ENCODE data around the gene NPAS3.

Gene NPAS3

GRCh38 chr14:33393895-33394368 lies 455.3 kb downstream of the NPAS3 start:
- Histone ChIP-seq H3K36me3 (ENCODE audit: insufficient read depth, low read length) (no peaks in the 10 kb centered on the region), H3K27ac (no peak overlapping the region), H3K4me3 (no peak overlapping the region), H3K9me3 (ENCODE audit: low read depth, low read length) (no peaks in the 10 kb centered on the region), H3K9ac (ENCODE audit: insufficient read length) (no peak overlapping the region)
- DNase-seq (ENCODE audit: low read depth, low spot score): no peak
- TF ChIP-seq POLR2AphosphoS5 (IDR thresholded peaks at IDR 0.05; ENCODE audit: borderline replicate concordance, low read depth, low read length): no peak
- TF ChIP-seq FOXP2 (optimal IDR thresholded peaks at IDR 0.05; ENCODE audit: control extremely low read depth, extremely low read length, insufficient read depth): no peak
- no peak for TF ChIP-seq EZH2 (IDR thresholded peaks at IDR 0.05)

GRCh38 chr14:33401311-33401710 lies 462.6 kb downstream of the NPAS3 start:
- Histone ChIP-seq H3K9me3 (ENCODE audit: low read depth, low read length) (no peaks in the 10 kb centered on the region), H3K36me3 (ENCODE audit: insufficient read depth, low read length) (no peaks in the 10 kb centered on the region), H3K27ac (no peak overlapping the region), H3K4me3 (no peak overlapping the region), H3K9ac (ENCODE audit: insufficient read length) (no peak overlapping the region)
- DNase-seq (ENCODE audit: low read depth, low spot score): no peak
- TF ChIP-seq POLR2AphosphoS5 (IDR thresholded peaks at IDR 0.05; ENCODE audit: borderline replicate concordance, low read depth, low read length) (no peak), FOXP2 (optimal IDR thresholded peaks at IDR 0.05; ENCODE audit: control extremely low read depth, extremely low read length, insufficient read depth) (no peak), EZH2 (IDR thresholded peaks at IDR 0.05) (no peak)

DNA sequence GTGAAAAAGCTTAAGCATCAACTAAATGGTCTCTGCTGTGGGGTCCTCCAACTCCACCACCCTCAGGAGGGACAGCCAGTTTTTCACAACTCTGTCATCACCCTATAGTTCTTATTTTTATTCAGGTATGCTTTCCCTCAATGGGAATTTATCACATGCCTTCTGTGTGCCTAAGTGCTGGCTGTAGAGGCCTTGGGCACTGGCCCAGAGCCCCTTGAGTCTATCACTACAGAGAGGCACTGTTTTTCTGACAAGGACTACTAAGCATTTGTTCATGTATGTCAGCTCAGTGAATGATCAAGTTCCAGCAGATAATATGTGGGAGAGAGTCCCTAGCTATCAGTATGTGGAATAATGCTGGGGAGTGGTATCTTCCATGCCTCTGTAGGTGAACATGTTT lies 463.9 kb downstream of the NPAS3 start:
- Histone ChIP-seq H3K9me3 (ENCODE audit: low read depth, low read length) (no peaks in the 10 kb centered on the region), H3K4me3 (no peak overlapping the region), H3K9ac (ENCODE audit: insufficient read length) (no peak overlapping the region), H3K36me3 (ENCODE audit: insufficient read depth, low read length) (no peaks in the 10 kb centered on the region), H3K27ac (no peak overlapping the region)
- no peak for TF ChIP-seq POLR2AphosphoS5 (IDR thresholded peaks at IDR 0.05; ENCODE audit: borderline replicate concordance, low read depth, low read length)
- TF ChIP-seq FOXP2 (optimal IDR thresholded peaks at IDR 0.05; ENCODE audit: control extremely low read depth, extremely low read length, insufficient read depth): no peak
- TF ChIP-seq EZH2 (IDR thresholded peaks at IDR 0.05): no peak
- no peak for DNase-seq (ENCODE audit: low read depth, low spot score)

DNA sequence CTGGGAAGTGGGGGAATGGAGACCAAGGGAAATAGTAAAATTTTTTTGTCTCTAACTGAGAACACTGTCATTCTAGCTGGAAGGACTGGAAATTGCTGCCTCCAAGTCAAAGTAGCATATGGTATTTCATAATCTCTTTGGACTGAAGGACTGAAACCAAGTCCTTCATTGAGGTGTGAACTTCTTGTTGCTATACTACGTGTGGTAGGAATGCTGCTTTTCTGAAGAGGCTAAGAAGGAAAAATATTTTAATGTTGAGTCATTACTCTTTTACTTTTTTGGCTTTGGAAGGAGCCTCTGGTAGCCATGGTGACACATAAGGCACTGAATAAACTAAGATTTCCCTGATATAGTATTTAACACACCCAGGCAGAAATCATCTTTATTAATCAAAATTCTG lies 465.4 kb downstream of the NPAS3 start:
- Histone ChIP-seq H3K27ac (no peak overlapping the region), H3K4me3 (no peak overlapping the region), H3K9me3 (ENCODE audit: low read depth, low read length) (no peaks in the 10 kb centered on the region), H3K9ac (ENCODE audit: insufficient read length) (no peak overlapping the region), H3K36me3 (ENCODE audit: insufficient read depth, low read length) (no peaks in the 10 kb centered on the region)
- no peak for DNase-seq (ENCODE audit: low read depth, low spot score)
- no peak for TF ChIP-seq EZH2 (IDR thresholded peaks at IDR 0.05)
- no peak for TF ChIP-seq POLR2AphosphoS5 (IDR thresholded peaks at IDR 0.05; ENCODE audit: borderline replicate concordance, low read depth, low read length)
- TF ChIP-seq FOXP2 (optimal IDR thresholded peaks at IDR 0.05; ENCODE audit: control extremely low read depth, extremely low read length, insufficient read depth): no peak

- no peak overlapping the region for H3K27ac ChIP-seq
- H3K4me3 ChIP-seq: no peak overlapping the region
- no peak for DNase-seq (ENCODE audit: low read depth, low spot score)
- H3K9me3 ChIP-seq (ENCODE audit: low read depth, low read length): no peaks in the 10 kb centered on the region
- H3K36me3 ChIP-seq (ENCODE audit: insufficient read depth, low read length): no peaks in the 10 kb centered on the region
- no peak overlapping the region for H3K9ac ChIP-seq (ENCODE audit: insufficient read length)
- TF ChIP-seq POLR2AphosphoS5 (IDR thresholded peaks at IDR 0.05; ENCODE audit: borderline replicate concordance, low read depth, low read length) (no peak), FOXP2 (optimal IDR thresholded peaks at IDR 0.05; ENCODE audit: control extremely low read depth, extremely low read length, insufficient read depth) (no peak)
These were observed 466.4 kb downstream of the NPAS3 start for GRCh38 chr14:33404964-33405574.

- Histone ChIP-seq H3K36me3 (ENCODE audit: insufficient read depth, low read length) (no peaks in the 10 kb centered on the region), H3K9me3 (ENCODE audit: low read depth, low read length) (no peaks in the 10 kb centered on the region), H3K27ac (no peak overlapping the region), H3K9ac (ENCODE audit: insufficient read length) (no peak overlapping the region), H3K4me3 (no peak overlapping the region)
- DNase-seq (ENCODE audit: low read depth, low spot score): no peak
- no peak for TF ChIP-seq POLR2AphosphoS5 (IDR thresholded peaks at IDR 0.05; ENCODE audit: borderline replicate concordance, low read depth, low read length)
These were observed 468.1 kb downstream of the NPAS3 start for GRCh38 chr14:33406766-33407165.

DNA sequence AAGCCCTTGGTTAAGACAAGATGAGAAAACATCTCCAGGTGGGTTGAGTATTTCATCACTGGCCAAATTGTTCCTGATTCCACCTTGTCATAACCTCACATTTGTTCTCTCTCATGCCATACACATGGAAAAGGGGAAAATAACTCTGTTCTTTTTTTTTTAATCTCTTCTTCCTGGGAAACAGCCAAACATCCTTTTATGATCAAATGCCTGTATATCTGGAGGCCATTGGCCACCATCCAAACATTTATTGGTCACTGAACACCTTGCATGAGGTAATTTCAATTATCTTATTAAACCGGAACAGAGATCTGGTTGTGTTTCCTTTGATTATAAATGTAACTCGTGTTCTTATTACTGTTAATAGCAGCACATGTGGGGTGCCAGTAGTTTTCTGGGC lies 469.6 kb downstream of the NPAS3 start:
- Histone ChIP-seq H3K9me3 (ENCODE audit: low read depth, low read length) (no peaks in the 10 kb centered on the region), H3K27ac (no peak overlapping the region), H3K9ac (ENCODE audit: insufficient read length) (no peak overlapping the region), H3K36me3 (ENCODE audit: insufficient read depth, low read length) (no peaks in the 10 kb centered on the region), H3K4me3 (no peak overlapping the region)
- TF ChIP-seq POLR2AphosphoS5 (IDR thresholded peaks at IDR 0.05; ENCODE audit: borderline replicate concordance, low read depth, low read length) (no peak), EZH2 (IDR thresholded peaks at IDR 0.05) (no peak), FOXP2 (optimal IDR thresholded peaks at IDR 0.05; ENCODE audit: control extremely low read depth, extremely low read length, insufficient read depth) (no peak)
- DNase-seq (ENCODE audit: low read depth, low spot score): no peak

DNA sequence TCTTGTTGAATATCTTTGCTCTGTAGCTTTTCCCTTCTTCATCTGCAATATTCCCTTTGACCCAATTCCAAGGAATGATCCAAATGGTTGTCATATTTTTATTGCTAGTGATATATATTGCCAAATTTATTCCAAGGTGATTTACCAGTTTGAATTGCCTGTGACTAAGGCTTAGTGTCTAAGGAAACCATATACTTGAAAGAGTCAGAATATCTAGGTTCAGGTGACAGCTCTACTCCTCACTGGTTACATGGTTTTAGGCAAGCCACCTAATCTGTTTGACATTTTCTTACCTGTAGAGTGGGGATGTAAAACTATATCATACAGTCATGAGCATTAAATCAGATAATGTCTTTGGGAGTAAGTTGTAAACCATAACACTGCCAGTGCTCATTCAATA lies 473.8 kb downstream of the NPAS3 start:
- Histone ChIP-seq H3K9me3 (ENCODE audit: low read depth, low read length) (no peaks in the 10 kb centered on the region), H3K36me3 (ENCODE audit: insufficient read depth, low read length) (no peaks in the 10 kb centered on the region), H3K4me3 (no peak overlapping the region), H3K27ac (no peak overlapping the region), H3K9ac (ENCODE audit: insufficient read length) (no peak overlapping the region)
- TF ChIP-seq EZH2 (IDR thresholded peaks at IDR 0.05): no peak
- no peak for TF ChIP-seq POLR2AphosphoS5 (IDR thresholded peaks at IDR 0.05; ENCODE audit: borderline replicate concordance, low read depth, low read length)
- TF ChIP-seq FOXP2 (optimal IDR thresholded peaks at IDR 0.05; ENCODE audit: control extremely low read depth, extremely low read length, insufficient read depth): no peak
- no peak for DNase-seq (ENCODE audit: low read depth, low spot score)

DNA sequence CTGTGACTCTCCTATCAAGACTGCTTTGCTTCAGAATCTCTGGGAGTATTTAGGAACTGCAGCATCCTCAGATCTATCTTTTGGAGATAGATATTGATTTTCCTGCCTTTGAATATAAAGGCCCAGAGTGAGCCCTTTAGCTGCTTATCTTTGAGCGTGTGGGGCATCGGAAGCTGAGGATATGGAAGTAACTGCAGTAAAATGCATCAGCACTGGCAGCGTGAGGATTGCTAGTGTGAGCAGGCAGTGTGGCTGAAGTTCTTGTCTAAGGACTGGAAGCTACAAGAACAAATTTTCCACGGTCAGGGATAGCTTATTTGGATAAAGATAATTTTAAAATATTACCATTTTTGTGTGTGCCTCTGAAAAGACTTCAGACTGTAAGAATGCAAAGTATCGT lies 474.7 kb downstream of the NPAS3 start:
- Histone ChIP-seq H3K36me3 (ENCODE audit: insufficient read depth, low read length) (no peaks in the 10 kb centered on the region), H3K9me3 (ENCODE audit: low read depth, low read length) (no peaks in the 10 kb centered on the region), H3K4me3 (no peak overlapping the region), H3K27ac (no peak overlapping the region), H3K9ac (ENCODE audit: insufficient read length) (no peak overlapping the region)
- DNase-seq (ENCODE audit: low read depth, low spot score): no peak
- TF ChIP-seq POLR2AphosphoS5 (IDR thresholded peaks at IDR 0.05; ENCODE audit: borderline replicate concordance, low read depth, low read length) (no peak), FOXP2 (optimal IDR thresholded peaks at IDR 0.05; ENCODE audit: control extremely low read depth, extremely low read length, insufficient read depth) (no peak), EZH2 (IDR thresholded peaks at IDR 0.05) (no peak)
